Measurements from ENCODE around the gene MGLL.

The MGLL gene

DNA sequence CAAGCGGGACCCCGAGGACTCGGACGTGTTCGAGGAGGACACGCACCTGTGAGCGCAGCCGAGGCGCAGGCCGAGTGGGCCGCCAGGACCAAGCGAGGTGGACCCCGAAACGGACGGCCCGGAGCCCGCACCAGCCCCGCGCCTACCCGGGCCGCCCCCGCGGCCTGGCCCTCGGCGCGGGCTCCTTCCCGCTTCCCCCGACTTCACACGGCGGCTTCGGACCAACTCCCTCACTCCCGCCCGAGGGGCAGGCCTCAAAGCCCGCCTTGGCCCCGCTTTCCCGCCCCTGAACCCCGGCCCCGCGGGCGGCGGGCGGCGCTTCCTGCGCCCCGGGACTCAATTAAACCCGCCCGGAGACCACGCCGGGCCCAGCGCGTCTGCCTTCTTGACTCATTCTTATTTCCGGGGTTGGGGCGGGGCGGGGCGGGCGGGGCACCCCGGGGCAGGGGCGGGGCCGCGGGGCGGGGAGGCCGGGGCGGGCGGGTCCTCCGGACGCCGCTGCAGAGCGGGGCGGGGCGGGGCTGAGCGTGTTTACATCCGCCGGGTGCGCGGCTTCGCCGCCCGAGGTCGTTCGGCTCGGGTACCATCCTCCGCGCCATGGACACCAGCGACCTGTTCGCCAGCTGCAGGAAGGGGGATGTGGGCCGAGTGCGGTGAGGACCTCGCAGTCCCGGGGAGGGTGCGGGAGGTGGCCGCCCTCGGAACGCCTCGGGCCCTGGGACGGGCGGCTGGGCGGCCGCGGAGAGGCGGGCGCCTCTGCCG, 149.7 kb downstream of the MGLL start, which contains the start of gene ABTB1:
ABTB1 (plus strand) TSS at position 524 of the 762 bp plus-strand sequence; CDS start at position 598, 74 bp downstream.
- H3K36me3 ChIP-seq (ENCODE audit: insufficient read depth, low read length): no peaks in the 10 kb centered on the region
- H2AFZ ChIP-seq (ENCODE audit: low read length, unreplicated experiment): peak within 1 kb of the TSS; percentile 97
- peak within 1 kb of the TSS; percentile 64; the same call in 1 of the 2 replicates for H3K27ac ChIP-seq (ENCODE audit: low read depth, low read length)

DNA sequence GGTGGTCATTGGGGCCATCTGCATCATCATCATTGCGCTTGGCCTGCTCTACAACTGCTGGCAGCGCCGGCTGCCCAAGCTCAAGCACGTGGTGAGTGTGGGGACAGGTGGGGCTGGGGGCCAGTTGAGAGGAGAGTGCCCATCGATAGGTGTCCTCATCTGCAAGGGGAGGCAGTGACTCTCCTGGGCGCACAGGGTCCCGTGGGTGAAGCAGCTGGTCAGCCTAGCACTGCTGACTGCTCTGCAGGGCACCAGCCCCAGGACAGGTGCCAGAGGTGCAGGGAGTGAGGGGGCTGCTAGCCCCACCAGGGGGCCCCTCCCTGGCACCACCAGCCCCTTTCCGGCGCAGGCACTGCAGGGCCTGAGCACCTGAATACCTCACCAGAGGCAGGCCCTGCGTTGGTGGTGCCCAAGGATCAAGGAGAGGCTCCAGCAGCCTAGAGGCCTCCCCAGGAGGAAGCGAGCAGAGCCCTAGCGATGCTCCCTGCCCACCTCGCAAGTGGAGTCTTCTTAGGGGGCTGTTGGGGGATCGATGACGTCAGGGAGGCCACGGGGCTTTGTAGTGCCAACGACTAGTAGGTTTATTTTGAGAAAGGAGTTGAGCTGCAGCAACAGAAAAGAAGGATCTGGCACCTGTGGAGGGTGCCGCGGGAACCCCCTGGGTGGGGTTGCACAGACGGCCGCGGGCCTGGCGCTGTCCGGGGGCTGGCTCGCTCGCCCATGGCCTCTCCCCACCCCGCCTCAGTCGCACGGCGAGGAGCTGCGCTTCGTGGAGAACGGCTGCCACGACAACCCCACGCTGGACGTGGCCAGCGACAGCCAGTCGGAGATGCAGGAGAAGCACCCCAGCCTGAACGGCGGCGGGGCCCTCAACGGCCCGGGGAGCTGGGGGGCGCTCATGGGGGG, 150.5 kb downstream of the MGLL start:
- H3K27me3 ChIP-seq (ENCODE audit: insufficient read depth, low read length): no peaks in the 10 kb centered on the region
- peak overlapping the region; percentile 91 for H3K4me3 ChIP-seq (ENCODE audit: low read depth, low read length)
- H3K79me2 ChIP-seq (ENCODE audit: control insufficient read depth, insufficient read depth, low read length, unreplicated experiment): no peaks in the 10 kb centered on the region
- no peaks in the 10 kb centered on the region for H3K4me1 ChIP-seq (ENCODE audit: control insufficient read depth, insufficient read depth, low read length, unreplicated experiment)
- peak overlapping the region; percentile 71 for H2AFZ ChIP-seq (ENCODE audit: low read length, unreplicated experiment)
- H3K27ac ChIP-seq (ENCODE audit: low read depth, low read length): peak overlapping the region; percentile 64; the same call in 1 of the 2 replicates
- no peaks in the 10 kb centered on the region for H3K36me3 ChIP-seq (ENCODE audit: insufficient read depth, low read length)

More for the DNA sequence above, 149.7 kb downstream of the MGLL start, which contains the start of gene ABTB1:
- Histone ChIP-seq H3K4me1 (ENCODE audit: control insufficient read depth, insufficient read depth, low read length, unreplicated experiment) (no peaks in the 10 kb centered on the region), H3K27me3 (ENCODE audit: insufficient read depth, low read length) (no peaks in the 10 kb centered on the region), H3K4me3 (ENCODE audit: low read depth, low read length) (peak within 1 kb of the TSS; percentile 99), H3K79me2 (ENCODE audit: control insufficient read depth, insufficient read depth, low read length, unreplicated experiment) (no peaks in the 10 kb centered on the region)

DNA sequence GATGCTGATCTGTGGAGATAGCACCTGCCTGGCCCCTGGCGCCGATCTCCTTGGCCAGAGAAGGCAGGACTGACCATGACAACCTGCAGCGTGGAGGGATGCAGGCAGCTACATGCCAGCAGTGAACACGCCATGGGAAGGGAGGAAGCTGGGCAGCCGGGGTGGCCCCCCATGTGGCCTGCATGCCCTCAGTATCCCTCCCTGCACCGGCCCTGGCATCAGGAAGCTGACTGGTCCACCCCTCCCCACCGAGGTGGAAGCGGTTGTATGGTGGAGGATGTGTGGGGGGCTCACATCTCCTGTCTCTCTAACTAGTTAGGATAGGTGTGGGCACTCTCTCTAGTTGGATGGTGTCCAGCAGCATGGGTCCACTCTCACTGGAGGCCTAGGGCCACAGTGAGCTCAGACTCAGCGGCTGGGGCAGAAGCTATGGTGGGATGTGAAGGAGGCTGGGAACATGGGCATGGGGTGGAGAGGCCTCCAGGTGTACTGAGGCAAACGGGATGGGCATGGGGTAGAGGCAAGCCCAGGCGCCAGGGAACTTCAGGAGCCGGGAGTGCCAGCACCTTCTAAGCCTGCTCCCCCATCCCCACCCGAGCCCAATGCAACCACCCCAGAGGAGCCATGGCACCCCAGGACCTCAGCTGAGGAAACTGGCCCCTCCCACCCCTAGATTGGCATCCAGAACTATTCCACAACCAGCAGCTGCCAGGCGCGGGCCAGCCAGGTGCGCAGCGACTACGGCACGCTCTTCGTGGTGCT, 151.4 kb downstream of the MGLL start:
- Histone ChIP-seq H3K79me2 (ENCODE audit: control insufficient read depth, insufficient read depth, low read length, unreplicated experiment) (no peaks in the 10 kb centered on the region), H2AFZ (ENCODE audit: low read length, unreplicated experiment) (no peak overlapping the region), H3K4me3 (ENCODE audit: low read depth, low read length) (0 out of 2 replicates have a peak overlapping the region, but pooled peaks have one; percentile 91), H3K36me3 (ENCODE audit: insufficient read depth, low read length) (no peaks in the 10 kb centered on the region), H3K27ac (ENCODE audit: low read depth, low read length) (no peak overlapping the region), H3K27me3 (ENCODE audit: insufficient read depth, low read length) (no peaks in the 10 kb centered on the region), H3K4me1 (ENCODE audit: control insufficient read depth, insufficient read depth, low read length, unreplicated experiment) (no peaks in the 10 kb centered on the region)

DNA sequence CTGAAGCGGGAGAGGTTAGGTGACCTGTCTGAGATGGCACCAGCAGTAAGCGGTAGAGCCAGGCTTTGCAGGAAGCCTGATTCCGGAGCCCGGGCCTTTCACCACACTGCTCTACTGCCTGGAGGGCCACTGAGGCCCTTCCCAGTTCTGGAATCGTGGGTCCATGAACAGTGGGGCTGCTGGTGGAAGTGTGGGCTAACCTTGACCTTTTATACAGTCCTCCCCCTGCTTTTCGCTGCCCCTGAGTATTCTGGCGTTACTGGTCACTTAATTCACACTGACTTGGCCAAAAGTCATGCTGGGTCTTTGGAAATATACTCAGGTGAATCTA, 152.1 kb downstream of the MGLL start:
- H3K27ac ChIP-seq (ENCODE audit: low read depth, low read length): no peak overlapping the region
- H3K79me2 ChIP-seq (ENCODE audit: control insufficient read depth, insufficient read depth, low read length, unreplicated experiment): no peaks in the 10 kb centered on the region
- no peaks in the 10 kb centered on the region for H3K27me3 ChIP-seq (ENCODE audit: insufficient read depth, low read length)
- no peak overlapping the region for H3K4me3 ChIP-seq (ENCODE audit: low read depth, low read length)
- no peak overlapping the region for H2AFZ ChIP-seq (ENCODE audit: low read length, unreplicated experiment)
- no peaks in the 10 kb centered on the region for H3K36me3 ChIP-seq (ENCODE audit: insufficient read depth, low read length)
- no peaks in the 10 kb centered on the region for H3K4me1 ChIP-seq (ENCODE audit: control insufficient read depth, insufficient read depth, low read length, unreplicated experiment)

DNA sequence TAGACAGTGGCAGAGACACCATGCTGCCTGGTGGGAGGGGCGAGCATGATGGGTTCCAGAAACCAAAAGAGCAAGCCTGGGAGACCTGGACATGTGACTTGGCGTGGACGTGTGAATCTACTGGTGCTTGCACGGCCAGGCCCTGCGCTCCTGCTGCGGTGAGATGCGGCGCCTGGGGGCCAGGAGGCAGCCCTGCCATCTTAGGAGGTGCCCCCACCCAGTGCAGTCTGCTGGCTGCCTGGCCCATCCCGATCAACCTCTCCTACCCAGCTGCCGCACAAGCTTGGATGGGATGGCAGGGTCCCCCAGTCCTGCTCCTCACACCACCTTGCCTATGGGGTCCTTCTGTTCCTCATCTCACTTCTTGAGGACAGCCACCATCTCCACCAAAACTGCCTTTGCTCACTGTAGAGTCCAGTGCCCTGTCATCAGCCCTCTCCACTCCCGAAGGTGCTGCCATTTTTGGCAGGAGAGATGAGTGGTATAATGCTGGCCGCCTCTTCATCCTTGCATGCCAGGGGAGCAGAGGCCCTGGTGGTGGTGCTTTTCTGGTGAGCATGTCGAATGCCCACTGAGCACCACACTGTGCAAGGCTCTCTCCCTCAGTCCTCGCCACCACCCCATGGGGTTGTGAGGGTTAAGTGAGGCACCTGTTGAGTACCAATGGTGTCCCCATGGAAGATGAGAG, 152.6 kb downstream of the MGLL start:
- H3K4me3 ChIP-seq (ENCODE audit: low read depth, low read length): no peak overlapping the region
- no peaks in the 10 kb centered on the region for H3K4me1 ChIP-seq (ENCODE audit: control insufficient read depth, insufficient read depth, low read length, unreplicated experiment)
- no peak overlapping the region for H3K27ac ChIP-seq (ENCODE audit: low read depth, low read length)
- no peaks in the 10 kb centered on the region for H3K27me3 ChIP-seq (ENCODE audit: insufficient read depth, low read length)
- H3K79me2 ChIP-seq (ENCODE audit: control insufficient read depth, insufficient read depth, low read length, unreplicated experiment): no peaks in the 10 kb centered on the region
- no peaks in the 10 kb centered on the region for H3K36me3 ChIP-seq (ENCODE audit: insufficient read depth, low read length)
- no peak overlapping the region for H2AFZ ChIP-seq (ENCODE audit: low read length, unreplicated experiment)

DNA sequence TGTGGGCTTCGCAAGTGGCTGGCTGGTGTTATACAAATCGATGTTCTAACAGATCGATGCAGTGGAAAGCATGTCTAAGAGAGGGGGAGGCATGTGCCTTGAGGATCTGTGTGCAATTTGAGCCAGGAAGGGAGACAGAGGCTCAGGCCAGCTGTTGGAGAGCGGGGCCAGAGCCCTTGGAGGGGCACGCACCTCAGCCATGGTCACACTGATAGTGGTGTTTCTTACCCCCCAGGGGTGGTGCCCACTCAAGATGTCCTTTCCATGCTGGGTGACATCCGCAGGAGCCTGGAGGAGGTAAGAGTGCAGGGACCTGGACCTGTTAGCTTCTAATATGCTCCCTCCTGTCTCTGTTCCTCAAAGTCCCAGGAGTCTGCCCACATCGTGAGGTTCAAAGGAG, 153.4 kb downstream of the MGLL start:
- H3K36me3 ChIP-seq (ENCODE audit: insufficient read depth, low read length): no peaks in the 10 kb centered on the region
- H3K79me2 ChIP-seq (ENCODE audit: control insufficient read depth, insufficient read depth, low read length, unreplicated experiment): no peaks in the 10 kb centered on the region
- H2AFZ ChIP-seq (ENCODE audit: low read length, unreplicated experiment): no peak overlapping the region
- no peaks in the 10 kb centered on the region for H3K4me1 ChIP-seq (ENCODE audit: control insufficient read depth, insufficient read depth, low read length, unreplicated experiment)
- no peak overlapping the region for H3K27ac ChIP-seq (ENCODE audit: low read depth, low read length)
- H3K4me3 ChIP-seq (ENCODE audit: low read depth, low read length): no peak overlapping the region
- no peaks in the 10 kb centered on the region for H3K27me3 ChIP-seq (ENCODE audit: insufficient read depth, low read length)

DNA sequence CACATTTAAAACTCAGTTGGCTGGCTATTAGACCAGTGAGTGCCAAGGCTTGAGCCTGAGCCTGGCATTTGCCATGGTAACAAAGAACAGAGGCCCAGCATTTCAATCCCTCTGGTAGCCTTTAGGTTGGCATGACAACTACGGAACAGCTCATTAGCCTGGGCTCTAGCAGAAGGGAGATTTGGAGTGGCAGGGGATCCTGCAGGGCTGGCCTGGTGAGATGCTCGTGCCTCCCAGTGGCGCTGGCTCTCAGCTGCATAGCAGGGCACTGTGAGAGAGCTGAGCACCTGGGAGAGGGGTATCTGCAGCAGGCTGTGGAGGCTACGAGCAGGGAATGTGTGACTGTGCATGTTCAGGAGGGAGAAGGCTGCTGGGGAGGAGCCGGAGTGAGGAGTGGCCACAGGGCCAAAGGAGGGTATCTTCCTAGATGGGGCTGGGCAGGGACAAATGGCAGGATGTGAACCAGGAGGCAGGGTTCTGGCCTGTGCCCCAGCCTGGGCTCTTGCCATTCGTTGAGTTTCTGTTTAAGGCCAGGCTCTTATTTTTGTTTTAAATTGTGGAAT, 155.1 kb downstream of the MGLL start:
- Histone ChIP-seq H3K4me1 (ENCODE audit: control insufficient read depth, insufficient read depth, low read length, unreplicated experiment) (no peaks in the 10 kb centered on the region), H3K4me3 (ENCODE audit: low read depth, low read length) (no peak overlapping the region), H3K27me3 (ENCODE audit: insufficient read depth, low read length) (no peaks in the 10 kb centered on the region), H3K36me3 (ENCODE audit: insufficient read depth, low read length) (no peaks in the 10 kb centered on the region), H2AFZ (ENCODE audit: low read length, unreplicated experiment) (no peak overlapping the region), H3K27ac (ENCODE audit: low read depth, low read length) (no peak overlapping the region), H3K79me2 (ENCODE audit: control insufficient read depth, insufficient read depth, low read length, unreplicated experiment) (no peaks in the 10 kb centered on the region)

DNA sequence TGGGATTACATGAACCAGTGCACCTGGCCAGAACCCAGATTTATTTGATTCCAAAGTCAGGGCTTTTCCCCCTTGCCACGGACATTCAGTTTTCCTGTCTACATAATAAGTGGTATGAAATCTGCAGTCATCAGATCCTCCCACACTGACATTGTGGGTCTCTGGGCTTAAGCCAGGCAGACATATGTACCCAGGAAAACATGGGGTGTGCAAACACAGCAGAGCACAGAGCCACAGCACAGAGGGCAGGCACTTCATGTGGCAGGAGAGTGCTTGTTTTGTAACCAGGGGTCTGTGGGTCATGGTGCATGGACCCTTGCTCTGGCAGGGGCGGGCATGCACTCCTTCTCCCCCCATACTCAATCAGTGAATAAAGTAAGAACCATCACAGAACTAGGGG, 155.6 kb downstream of the MGLL start:
- Histone ChIP-seq H3K27ac (ENCODE audit: low read depth, low read length) (no peak overlapping the region), H3K4me3 (ENCODE audit: low read depth, low read length) (no peak overlapping the region), H2AFZ (ENCODE audit: low read length, unreplicated experiment) (no peak overlapping the region), H3K4me1 (ENCODE audit: control insufficient read depth, insufficient read depth, low read length, unreplicated experiment) (no peaks in the 10 kb centered on the region), H3K79me2 (ENCODE audit: control insufficient read depth, insufficient read depth, low read length, unreplicated experiment) (no peaks in the 10 kb centered on the region), H3K27me3 (ENCODE audit: insufficient read depth, low read length) (no peaks in the 10 kb centered on the region), H3K36me3 (ENCODE audit: insufficient read depth, low read length) (no peaks in the 10 kb centered on the region)

DNA sequence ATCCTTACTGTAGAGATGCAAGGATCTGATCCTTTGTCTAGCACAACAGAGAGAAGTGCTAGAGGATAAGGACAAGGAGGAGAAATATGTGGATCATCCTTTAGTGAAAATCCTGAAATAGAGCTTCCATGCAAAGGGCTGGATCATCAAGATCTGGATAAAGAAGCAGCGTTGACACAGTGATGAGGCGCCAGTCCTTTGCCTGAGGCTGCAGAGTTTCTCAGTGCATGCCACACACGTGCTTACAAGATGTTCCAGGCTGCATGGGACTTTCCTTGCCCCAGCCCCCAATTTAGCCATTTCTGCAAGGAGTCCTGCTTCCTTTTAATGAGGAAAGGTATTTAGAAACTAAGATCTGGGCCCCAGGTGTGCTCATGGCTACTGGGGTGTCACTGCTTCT, 156.7 kb downstream of the MGLL start:
- no peaks in the 10 kb centered on the region for H3K79me2 ChIP-seq (ENCODE audit: control insufficient read depth, insufficient read depth, low read length, unreplicated experiment)
- H2AFZ ChIP-seq (ENCODE audit: low read length, unreplicated experiment): no peak overlapping the region
- no peaks in the 10 kb centered on the region for H3K4me1 ChIP-seq (ENCODE audit: control insufficient read depth, insufficient read depth, low read length, unreplicated experiment)
- no peak overlapping the region for H3K4me3 ChIP-seq (ENCODE audit: low read depth, low read length)
- H3K36me3 ChIP-seq (ENCODE audit: insufficient read depth, low read length): no peaks in the 10 kb centered on the region
- no peak overlapping the region for H3K27ac ChIP-seq (ENCODE audit: low read depth, low read length)
- no peaks in the 10 kb centered on the region for H3K27me3 ChIP-seq (ENCODE audit: insufficient read depth, low read length)

DNA sequence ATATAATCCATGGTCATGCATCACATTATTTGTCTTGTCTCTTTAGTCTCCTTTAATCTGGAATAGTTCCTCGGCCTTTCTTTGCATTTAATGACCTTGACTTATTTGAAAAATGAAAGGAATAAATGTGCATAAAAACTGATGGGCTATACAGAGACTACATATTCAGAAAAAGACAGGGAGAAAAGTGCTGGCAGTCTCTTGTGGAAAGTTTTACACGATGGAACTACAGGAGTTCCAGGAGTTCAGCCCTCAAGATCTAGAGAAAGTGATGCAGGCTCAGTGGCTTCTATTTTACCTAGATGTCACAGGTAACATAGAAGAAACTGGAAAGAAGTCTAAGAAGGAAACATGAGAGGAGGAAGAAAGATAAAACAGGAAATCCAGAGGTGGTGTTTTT, 157.2 kb downstream of the MGLL start:
- no peaks in the 10 kb centered on the region for H3K4me1 ChIP-seq (ENCODE audit: control insufficient read depth, insufficient read depth, low read length, unreplicated experiment)
- no peak overlapping the region for H3K4me3 ChIP-seq (ENCODE audit: low read depth, low read length)
- no peaks in the 10 kb centered on the region for H3K27me3 ChIP-seq (ENCODE audit: insufficient read depth, low read length)
- H3K36me3 ChIP-seq (ENCODE audit: insufficient read depth, low read length): no peaks in the 10 kb centered on the region
- no peaks in the 10 kb centered on the region for H3K79me2 ChIP-seq (ENCODE audit: control insufficient read depth, insufficient read depth, low read length, unreplicated experiment)
- H3K27ac ChIP-seq (ENCODE audit: low read depth, low read length): no peak overlapping the region
- no peak overlapping the region for H2AFZ ChIP-seq (ENCODE audit: low read length, unreplicated experiment)

Measured in ACC112 (cell line).